DMS114 treated with DMSO at 0.1 percent for 48 hours (cell line): ENCODE measurements around the gene PFAS.
"Not testable (repeated sequence)": the region's sequence is repeated elsewhere in the genome, so short reads cannot be mapped to it uniquely, and the experiment has no call there.

Experiments used
- DNase-seq: peaks from one replicate; lab custom pipeline; 2025; ENCODE audit not compliant: unreplicated experiment; lab: John Stamatoyannopoulos, UW

The PFAS gene

DNA sequence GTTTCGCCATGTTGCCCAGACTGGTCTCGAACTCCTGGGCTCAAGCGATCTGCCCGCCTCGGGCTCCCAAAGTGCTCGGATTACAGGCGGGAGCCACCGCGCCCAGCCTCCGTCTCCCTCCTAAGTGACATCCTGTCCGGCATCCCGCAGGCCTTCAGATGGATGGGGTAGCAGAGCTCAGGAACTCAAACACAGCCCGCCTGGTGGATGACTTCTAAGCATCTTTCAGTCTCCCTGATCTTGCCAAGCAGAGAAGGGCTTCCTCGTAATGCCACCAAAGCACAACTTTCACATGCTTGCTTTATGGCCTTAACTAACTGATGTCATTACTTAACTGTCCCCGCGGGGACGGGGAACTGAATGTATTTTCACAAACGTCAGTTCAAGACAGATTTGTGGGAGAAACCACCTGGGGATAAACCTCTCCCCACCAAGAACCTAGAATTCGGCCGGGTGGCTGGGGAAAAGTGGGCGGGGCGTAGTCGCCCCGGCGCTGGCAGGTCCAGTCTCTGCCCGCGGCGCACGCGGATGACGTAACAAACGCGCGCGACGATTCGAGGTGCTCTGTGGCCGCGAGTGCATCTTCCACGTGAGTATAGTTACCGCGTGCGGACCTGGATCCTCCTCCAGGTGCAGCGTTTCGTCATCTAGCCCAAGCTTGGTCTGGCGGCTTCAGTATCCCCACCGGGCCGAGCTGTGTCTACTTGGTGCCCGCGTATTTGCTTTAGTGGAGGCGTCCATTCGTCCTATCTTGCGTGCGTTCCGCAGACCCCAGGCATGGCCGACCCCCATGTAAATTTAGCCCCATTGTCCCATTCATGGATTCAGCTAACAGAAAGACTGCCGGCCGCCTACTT, at the start of gene PFAS:
Gene PFAS (plus strand): TSS at position 539 of the 857 bp plus-strand sequence. CDS start 4,649 bp downstream, outside the sequence.
- peak; percentile 83 for DNase-seq

DNA sequence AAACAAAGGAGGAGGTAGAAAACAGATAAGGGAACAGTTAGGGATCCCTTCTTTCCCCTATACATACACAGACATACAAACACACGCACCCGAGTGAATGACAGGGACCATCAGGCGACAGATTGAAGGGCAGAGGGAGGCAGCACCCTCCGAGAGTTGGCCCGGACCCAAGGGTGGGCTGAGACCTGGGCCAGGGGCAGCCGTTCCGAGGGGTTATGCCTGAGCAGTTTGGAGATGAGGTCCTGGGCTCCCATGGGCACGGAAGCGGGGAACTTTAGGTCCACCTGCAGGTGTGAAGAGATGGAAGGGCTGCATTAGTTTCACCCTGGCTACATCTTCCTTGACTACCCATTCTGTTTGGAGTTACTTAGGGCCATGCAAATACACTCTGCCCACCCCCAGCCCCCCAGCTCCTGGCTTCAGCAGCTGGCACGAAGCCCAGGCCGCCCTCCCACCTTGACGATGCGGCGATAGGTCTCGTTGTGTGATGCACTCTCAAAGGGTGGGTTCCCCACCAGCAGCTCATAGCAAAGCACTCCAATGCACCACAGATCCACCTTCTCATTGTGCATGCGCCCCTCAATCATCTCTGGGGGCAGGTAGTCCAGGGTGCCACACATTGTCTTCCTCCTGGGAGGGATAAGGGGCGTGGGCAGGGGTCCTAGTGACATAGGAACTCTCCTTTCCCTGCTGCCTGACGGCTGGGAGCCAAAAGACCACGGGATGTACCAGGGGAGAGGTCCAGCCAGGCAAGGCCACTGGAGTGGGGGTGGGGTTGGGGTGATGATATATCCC, 44.1 kb upstream of the PFAS start:
- no peak for DNase-seq

GRCh38 chr17:8206536-8206935, 42.6 kb upstream of the PFAS start:
- no peak for DNase-seq

- DNase-seq, result peak; percentile 87
Observed at GRCh38 chr17:8209907-8210760, 39.0 kb upstream of the PFAS start, which contains the start of gene AURKB. AURKB (minus strand) TSS chr17:8210575; CDS start chr17:8210224, 351 bp downstream.

GRCh38 chr17:8210761-8211458, 38.2 kb upstream of the PFAS start:
- DNase-seq, result no peak

GRCh38 chr17:8212312-8213180, 36.5 kb upstream of the PFAS start:
- DNase-seq, result no peak

GRCh38 chr17:8214000-8214399, 35.1 kb upstream of the PFAS start:
- DNase-seq, result not testable (repeated sequence)

- peak; percentile 94 for DNase-seq
Observed at GRCh38 chr17:8220783-8221662, 28.1 kb upstream of the PFAS start.

DNA sequence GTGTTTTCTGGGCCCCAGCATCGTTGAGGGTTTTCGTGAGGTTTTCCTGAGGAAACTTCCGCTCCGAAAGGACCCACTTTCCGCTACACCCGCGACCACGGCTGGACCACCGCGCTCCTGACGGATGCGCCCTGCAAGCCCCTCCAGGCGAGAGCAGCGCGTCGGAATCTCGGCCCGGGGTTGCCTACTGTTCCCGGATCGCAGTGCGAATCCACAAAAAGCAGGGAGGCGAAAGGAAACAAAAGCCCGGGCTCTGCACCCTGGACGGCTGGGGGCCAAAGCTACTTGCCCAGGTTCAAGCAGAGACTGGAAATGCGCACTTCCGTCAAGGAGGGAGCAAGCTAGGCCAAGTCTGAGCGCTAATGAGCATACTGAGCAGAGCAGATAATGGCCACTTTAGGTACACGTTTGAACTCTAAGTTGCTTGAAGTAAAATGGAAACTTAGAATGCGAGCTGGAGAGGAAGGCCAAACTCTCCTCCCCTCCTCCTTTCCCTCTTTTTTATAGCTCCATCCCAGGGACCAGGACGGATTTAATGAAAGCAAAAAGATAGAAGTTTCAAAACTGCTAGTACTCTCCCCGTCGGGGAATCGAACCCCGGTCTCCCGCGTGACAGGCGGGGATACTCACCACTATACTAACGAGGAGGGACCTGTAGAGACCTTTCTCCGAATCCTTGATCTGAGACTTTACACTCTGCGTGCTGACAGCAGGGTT, 27.3 kb upstream of the PFAS start:
- peak; percentile 89 for DNase-seq

DNA sequence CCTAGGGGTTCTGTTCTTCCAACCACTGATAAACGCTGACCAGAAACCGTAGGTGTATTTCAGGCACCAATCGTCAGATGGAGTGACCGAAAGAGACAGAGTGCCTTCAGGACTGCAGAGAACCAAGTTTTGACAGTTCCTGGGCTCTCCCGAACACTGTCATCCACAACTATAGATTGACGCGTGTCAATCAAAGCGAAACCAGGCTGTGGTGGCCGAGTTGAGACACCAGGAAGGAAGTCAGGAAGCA, 26.8 kb upstream of the PFAS start:
- peak; percentile 89 for DNase-seq

GRCh38 chr17:8222630-8223355, 26.3 kb upstream of the PFAS start:
- DNase-seq, result peak; percentile 85

DNA sequence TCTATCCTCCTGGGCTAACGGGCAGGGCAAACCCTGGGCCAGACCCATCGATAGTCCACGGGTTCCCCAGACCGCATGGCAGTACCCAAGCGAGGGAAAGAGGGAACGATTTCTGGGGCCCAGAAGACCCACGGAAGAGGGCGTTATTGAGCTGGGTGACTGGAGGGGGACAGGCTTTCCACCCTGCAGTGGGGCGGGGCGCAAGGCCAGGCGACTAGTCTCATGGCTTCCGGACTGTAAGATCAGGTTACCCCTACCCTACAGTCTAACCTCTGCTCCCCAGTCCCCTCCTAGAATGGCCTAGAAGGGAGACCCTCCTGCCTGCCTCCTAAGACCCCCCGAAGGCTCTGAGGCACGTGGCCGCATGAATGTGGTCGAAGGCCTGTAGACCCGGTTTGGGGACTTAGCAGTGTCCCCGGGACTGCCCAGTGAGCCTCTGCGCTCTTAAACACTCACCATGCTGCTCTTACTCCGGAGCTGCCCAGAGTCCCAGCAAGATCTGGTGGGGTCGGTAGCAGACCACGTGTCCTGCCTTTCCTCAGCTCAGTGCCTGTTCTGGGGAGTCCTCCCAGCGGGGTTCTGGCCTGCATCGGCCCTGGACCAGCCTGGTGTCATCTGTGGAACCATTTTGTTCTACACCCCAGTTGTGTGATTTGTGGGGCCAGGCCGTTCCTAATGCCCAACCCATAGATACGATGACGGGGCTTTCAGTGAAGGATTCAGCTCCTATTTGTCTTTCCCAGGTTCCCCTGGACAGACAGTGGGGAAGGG, 25.5 kb upstream of the PFAS start:
- DNase-seq, result no peak

DNA sequence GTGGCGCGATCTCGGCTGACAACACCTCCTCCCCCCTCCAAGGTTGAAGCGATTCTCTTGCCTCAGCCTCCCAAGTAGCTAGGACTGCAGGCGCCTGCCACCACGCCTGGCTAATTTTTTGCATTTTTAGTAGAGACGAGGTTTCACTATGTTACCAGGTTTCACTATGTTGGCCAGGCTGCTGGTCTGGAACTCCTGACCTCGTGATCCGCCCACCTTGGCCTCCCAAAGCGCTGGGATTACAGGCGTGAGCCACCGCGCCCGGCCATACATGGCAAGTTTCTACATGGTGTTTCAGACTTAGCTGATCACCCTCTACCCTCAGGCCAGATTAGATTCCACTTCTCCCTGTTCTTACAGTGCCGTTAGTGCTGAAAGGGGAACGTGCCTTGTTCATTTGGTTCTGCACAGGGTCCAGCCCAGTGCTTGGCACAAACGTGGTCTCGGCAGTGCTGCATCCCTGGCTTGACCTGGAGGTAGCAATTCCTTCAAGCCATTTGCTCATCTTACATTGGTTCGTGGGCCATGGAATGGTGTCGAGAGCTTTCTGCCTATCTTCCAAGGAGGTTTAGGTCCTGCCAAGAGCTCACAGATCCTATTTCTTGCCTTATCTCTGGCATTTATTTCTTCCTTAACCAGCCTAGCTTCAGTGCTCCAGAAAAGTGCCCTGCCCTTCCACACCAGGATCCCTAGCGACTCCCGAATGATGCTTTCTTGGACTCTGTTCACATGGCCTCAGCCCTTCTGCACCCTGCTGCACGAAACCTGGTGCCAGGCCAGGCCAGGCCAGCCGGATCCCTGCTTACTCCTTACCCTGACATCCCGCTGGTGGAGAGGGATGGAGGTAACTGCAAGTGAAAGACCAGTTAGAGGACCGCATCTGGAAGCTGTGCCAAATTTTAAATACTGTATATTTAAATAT, 23.9 kb upstream of the PFAS start:
- no peak for DNase-seq

GRCh38 chr17:8225813-8226535, 23.1 kb upstream of the PFAS start:
- DNase-seq, result peak; percentile 34
